Activated CD4-positive, alpha-beta T cell treated with anti-CD3 and anti-CD28 coated beads, Interleukin-10, Interleukin-2, amounts not matched to agents 100 ng/mL and 50 ng/mL, durations not matched to agents 16 hours and 8 hours (primary cell): ENCODE results near the gene CPNE8.

Experiments
- DNase-seq: peaks from one replicate; pipeline ENCODE4 v3.0.0-alpha.2; 2020

Gene CPNE8

GRCh38 chr12:38905480-38906351 is at the start of gene CPNE8:
TSS of gene CPNE8 (minus strand) at chr12:38905591. CDS start at chr12:38905534, 57 bp downstream.
- DNase-seq: peak; percentile 73

DNA sequence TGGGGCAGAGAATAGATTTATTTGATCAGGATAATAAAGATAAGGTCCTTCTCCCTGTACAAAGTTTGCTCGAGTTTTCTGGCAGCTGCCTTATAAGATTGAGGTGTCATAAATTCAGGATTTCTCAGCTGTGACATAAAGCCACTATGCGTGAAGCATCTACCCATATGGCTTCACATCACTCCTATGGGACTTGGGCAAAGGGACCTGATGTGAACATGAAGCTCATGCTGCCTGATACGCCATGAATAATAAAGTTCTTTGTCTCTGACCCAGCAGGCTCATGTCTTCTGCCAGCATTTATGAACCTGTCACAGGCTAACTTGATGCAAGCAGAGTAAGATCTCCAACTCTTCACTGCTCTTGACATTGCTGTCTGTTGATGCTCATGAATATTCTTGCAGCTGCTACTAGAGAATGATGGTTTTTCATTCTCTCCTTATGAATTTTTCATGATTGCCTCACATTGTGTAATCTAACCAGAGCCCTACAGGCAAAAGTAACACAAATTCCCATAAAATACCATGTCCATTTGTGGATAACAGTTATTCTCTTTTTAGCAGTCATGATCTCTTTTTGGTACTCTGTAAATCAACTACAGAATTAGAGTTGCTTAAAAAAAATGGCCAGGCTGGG is 49.0 kb upstream of the CPNE8 start:
- DNase-seq: no peak

- DNase-seq: no peak
Measured at GRCh38 chr12:38949363-38949762, 44.0 kb upstream of the CPNE8 start.

DNA sequence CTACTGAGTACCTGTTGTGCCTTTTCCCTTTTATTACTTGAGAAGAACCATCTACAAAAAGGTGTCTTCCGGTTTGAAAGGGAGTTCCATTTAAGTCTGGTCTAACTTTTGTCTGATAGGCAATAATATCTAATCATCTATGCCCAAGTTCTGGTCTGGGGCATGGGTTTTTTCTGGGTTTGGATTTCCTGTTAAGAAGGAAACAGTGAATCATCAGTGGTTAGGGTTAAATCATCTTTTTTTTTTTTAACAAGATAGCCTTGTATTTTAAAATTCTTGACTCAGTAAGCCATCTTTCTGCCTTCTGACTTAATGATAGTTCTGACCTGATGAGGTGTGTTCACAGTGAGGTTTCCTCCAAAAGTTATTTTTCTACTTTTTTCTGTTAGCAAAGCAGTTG is 29.3 kb upstream of the CPNE8 start:
- peak; percentile 39 for DNase-seq

- DNase-seq: no peak
Measured at GRCh38 chr12:38934078-38934584, 28.7 kb upstream of the CPNE8 start.

GRCh38 chr12:38932320-38932719 is 26.9 kb upstream of the CPNE8 start:
- DNase-seq: no peak

GRCh38 chr12:38931461-38931860 is 26.1 kb upstream of the CPNE8 start:
- no peak for DNase-seq

- no peak for DNase-seq
Measured at GRCh38 chr12:38930990-38931389, 25.6 kb upstream of the CPNE8 start.

DNA sequence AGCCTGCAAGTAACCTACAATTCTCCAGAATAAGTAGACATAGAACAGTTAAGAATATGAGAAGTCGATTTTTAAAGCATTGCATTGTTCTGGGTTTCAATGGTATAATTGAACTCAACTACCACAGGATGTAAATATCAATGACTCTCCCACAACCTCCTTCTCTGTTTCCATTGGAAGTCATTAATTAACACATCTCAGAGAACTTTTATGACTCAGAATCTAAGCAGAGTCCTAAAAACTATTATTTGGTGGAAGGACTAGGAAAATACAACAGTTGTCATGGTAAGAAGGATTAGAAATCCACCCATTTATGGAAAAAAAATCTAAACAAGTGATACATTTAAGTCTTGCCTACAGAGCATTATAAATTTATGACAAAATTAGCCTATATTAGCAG is 21.1 kb upstream of the CPNE8 start:
- no peak for DNase-seq

GRCh38 chr12:38921025-38921677 is 15.8 kb upstream of the CPNE8 start:
- peak; percentile 57 for DNase-seq

DNA sequence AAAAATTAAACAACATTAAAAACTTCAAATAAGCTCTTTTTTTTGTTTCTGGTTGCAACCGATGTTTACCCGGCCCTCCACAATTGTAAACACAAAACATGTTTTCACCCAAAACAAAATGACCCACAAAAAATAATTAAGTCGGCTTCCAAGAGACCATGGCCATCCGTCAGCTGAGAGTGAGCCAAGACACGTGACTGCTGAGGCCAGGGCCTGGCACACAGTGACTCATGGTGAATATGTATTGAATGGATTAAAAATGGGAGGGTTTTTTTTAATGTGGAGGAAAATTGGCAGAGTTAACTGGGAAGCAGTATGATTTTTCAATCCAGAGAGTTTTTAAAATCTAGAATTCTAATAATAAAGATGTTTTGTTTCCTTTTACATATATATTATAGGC is 13.8 kb upstream of the CPNE8 start:
- DNase-seq: no peak

- DNase-seq: no peak
Measured at GRCh38 chr12:38915429-38916182, 10.2 kb upstream of the CPNE8 start.

GRCh38 chr12:38912116-38912515 is 6.7 kb upstream of the CPNE8 start:
- no peak for DNase-seq

- no peak for DNase-seq
Measured at GRCh38 chr12:38911611-38912010, 6.2 kb upstream of the CPNE8 start.

DNA sequence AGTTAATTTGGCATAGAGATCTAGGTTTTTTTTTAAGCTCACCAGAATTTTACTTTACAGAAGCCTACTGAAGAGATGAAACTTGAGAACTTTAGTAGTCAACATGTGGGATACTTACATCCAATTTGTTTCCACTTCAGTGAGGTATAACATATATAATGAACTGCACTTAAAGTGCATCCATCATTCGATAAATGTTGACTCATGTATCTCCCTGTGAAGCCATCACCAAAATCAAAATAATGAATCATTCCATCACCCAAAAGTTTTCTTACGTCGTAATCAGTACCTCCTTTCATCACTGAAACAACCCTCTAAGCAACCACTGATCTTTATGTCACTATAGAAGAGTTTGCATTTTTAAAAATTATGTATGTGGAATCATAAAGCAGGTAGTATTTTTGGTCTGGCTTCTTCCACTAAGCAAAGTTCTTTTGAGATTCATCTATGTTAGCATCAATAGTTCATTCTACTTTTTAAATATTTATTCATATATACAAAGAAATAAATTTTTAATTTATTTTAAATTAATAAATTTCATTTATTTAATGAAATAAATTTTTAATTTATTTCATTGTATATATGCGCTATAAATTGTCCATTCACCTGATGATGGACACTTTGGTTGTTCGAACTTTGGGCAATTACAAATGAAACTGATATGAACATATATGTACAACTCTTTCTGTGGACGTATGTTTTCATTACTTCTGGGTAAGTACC is 2.0 kb upstream of the CPNE8 start:
- no peak for DNase-seq

DNA sequence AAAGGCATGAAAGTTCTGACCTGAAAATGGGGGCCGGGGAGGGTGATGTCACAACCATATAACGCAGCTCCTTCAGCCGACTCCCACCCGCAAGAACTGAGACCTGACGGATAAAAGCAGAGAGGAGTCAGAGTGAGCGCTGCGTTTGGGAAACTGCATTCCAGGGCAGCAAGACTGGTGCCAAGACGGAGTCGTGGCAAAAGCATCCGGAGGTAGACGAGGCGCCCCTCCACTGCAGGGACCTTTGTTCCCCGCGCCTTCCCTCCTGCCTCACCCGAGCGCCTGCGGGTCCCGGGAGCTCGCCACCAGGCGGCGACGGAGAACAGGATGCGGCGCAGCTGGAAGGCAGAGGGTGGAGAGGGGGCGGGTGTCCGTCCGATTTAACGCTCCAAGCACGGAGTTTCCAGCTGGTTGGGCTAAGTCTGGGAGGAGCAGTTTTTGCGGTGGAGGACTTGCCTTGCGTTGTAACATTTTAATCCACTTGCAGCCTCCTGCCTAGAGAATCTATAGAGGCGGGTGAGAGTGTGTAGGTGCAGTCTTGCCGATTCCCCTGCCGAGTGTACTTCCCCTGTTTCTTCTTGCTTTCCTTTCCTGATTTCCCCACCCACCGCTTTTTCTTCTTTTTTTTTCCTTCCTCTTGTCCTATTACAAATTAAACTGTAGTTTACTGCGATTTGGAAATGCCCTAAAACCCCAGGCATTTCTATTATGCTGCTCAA is 1.2 kb upstream of the CPNE8 start:
- peak; percentile 85 for DNase-seq

DNA sequence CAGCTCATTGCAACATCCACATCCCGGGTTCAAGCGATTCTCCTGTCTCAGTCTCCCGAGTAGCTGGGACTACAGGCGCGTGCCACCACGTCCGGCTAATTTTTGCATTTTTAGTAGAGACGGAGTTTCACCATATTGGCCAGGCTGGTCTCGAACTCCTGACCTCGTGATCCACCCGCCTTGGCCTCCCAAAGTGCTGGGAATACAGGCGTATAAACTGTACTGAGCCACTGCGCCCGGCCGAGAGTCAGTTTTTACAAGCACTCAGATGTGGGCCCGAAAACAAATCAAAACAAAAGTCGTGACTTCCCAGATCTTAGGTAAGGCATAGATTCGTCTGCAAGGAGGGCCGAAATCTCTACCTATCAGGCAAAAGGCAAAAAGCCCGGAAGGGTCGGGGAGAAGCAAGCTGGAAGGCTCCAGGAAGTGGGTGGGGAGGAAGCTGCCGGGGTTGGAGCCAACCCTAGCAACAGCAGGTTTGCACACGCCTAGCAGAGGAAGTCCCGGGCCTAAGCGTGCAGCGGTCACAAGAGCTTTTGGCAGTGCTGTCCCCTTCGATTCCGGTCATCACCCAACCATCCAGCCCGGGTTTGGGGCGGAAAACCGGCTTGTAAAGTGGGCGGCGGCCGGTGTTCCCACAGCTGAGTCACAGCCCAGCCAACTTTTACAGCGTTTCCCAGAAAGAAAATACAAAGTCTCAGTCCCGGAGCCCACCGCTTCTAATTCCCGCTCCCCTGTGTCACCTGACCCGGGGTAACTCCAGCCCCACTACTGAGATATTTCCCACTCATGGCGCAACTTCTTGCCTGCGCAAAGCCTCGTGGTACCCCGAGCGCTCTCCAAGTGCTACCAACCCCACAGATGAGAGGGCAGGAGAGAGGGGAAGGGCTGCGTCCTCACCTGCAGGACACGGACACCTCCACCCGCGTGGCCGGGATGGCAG is 583 bp downstream of the CPNE8 start:
- peak; percentile 86 for DNase-seq

- no peak for DNase-seq
Measured at GRCh38 chr12:38903596-38903995, 1.8 kb downstream of the CPNE8 start.

DNA sequence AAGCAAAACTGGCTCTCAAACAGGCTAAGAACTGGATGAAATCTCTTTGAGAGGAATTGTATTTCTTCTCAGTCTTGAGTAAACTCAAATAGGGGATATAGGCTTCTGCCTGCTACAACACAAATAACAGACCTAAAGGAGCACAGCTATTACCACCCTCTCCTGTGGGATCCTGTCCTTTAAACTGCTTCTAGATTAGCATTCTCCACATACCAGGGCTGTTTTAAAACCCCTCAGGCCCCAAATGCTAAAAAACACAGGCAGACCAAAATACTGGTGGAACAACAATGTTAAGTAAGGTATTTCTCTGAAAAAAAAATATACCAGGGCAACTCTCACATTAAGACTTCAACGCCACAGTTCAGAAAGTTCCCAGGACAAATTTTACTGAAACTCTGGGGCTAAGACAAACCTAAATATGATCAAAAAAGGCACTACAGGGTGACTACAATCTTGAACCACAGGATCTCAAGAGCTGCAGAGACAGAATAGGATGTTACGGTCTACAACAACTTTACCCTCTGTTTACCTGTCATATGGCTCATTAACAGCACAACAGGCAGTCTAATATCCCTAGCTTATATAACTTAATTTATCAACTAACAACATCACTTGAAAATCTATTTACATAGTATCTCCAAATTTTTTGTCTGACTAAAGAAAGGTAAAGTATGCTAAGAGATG is 7.2 kb downstream of the CPNE8 start:
- no peak for DNase-seq

DNA sequence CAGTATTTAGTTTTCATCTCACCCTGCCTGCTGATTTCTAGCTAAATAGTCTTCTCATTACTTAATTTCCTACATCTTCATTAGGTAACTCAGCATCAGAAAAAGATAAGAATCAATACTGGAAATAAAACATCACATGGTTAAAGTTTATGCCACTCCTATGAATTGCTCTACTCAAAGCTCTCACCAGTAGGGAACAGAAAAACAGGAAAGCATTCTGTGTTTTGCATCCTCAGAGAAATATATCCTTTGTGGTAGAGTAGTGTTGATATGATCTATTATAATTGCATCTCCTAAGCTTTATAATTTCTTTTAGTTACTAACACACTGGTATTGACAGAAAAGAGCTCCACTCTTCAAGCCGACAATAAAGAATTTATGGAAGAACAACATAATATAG is 9.9 kb downstream of the CPNE8 start:
- no peak for DNase-seq
